Stomach smooth muscle (tissue), 2 donors: ENCODE data around the gene TEX50.
"Not testable (repeated sequence)": the region's sequence is repeated elsewhere in the genome, so short reads cannot be mapped to it uniquely, and the experiment has no call there.

Experiments used
- H3K27ac ChIP-seq: one replicate; pipeline ENCODE4 v1.7.0; 2013; ENCODE audit warnings: mild to moderate bottlenecking, low read length, inconsistent platforms
- H3K27me3 ChIP-seq, 2 donors: one replicate each; pipeline ENCODE4 v1.7.0; 2013; ENCODE audit warnings: low read length in 2 of 2; ENCODE audit not compliant: insufficient read depth in 2 of 2, control insufficient read depth in 1 of 2
- H3K36me3 ChIP-seq, 2 donors: one replicate each; pipeline ENCODE4 v1.7.0; 2013; ENCODE audit warnings: low read length in 2 of 2; ENCODE audit not compliant: control insufficient read depth in 2 of 2, insufficient read depth in 2 of 2
- H3K4me1 ChIP-seq: one replicate; pipeline ENCODE4 v1.7.0; 2013; ENCODE audit warnings: low read length; ENCODE audit not compliant: control insufficient read depth, insufficient read depth
- H3K4me3 ChIP-seq, 2 donors: one replicate each; pipeline ENCODE4 v1.7.0; 2013; ENCODE audit warnings: low read length in 2 of 2
- H3K9ac ChIP-seq, 2 donors: one replicate each; pipeline ENCODE4 v1.7.0; 2013; ENCODE audit warnings: low read length in 2 of 2, mild to moderate bottlenecking in 1 of 2
- H3K9me3 ChIP-seq, 2 donors: one replicate each; pipeline ENCODE4 v1.7.0; 2013; ENCODE audit warnings: low read length in 2 of 2; ENCODE audit not compliant: control insufficient read depth in 2 of 2
- donor health status: healthy.
- donor health status: Pancreatic carcinoma.

The TEX50 gene

GRCh38 chr1:173637236-173638042, 2.3 kb downstream of the TEX50 start:
- not testable (repeated sequence) for H3K9me3 ChIP-seq, H3K4me3 ChIP-seq, H3K27ac ChIP-seq, H3K36me3 ChIP-seq, H3K9ac ChIP-seq, H3K27me3 ChIP-seq, H3K4me1 ChIP-seq

- H3K4me3 ChIP-seq: no peak overlapping the region
- H3K4me1 ChIP-seq: no peaks in the 10 kb centered on the region
- H3K9ac ChIP-seq: no peak overlapping the region
- H3K9me3 ChIP-seq: peaks cover 3 to 5% of the 10 kb centered on the region in 2 donors
- H3K36me3 ChIP-seq: no peaks in the 10 kb centered on the region
- H3K27me3 ChIP-seq: no peaks in the 10 kb centered on the region
- H3K27ac ChIP-seq: no peak overlapping the region
These were observed 3.2 kb downstream of the TEX50 start for GRCh38 chr1:173638043-173639021.

- H3K9ac ChIP-seq: no peak overlapping the region
- no peaks in the 10 kb centered on the region for H3K27me3 ChIP-seq
- H3K36me3 ChIP-seq: no peaks in the 10 kb centered on the region
- H3K9me3 ChIP-seq: peaks cover 3 to 5% of the 10 kb centered on the region in 2 donors
- no peak overlapping the region for H3K27ac ChIP-seq
- H3K4me1 ChIP-seq: no peaks in the 10 kb centered on the region
- H3K4me3 ChIP-seq: no peak overlapping the region
These were observed 4.0 kb downstream of the TEX50 start for GRCh38 chr1:173639102-173639501.

GRCh38 chr1:173642450-173643139, 7.5 kb downstream of the TEX50 start:
- H3K4me3 ChIP-seq, H3K27me3 ChIP-seq, H3K36me3 ChIP-seq, H3K4me1 ChIP-seq, H3K9ac ChIP-seq, H3K9me3 ChIP-seq, H3K27ac ChIP-seq: not testable (repeated sequence)

- no peaks in the 10 kb centered on the region for H3K27me3 ChIP-seq
- no peaks in the 10 kb centered on the region for H3K4me1 ChIP-seq
- H3K9me3 ChIP-seq: no peaks in the 10 kb centered on the region
These were observed 11.5 kb downstream of the TEX50 start for GRCh38 chr1:173646656-173647055.

GRCh38 chr1:173648880-173649605, 13.9 kb downstream of the TEX50 start:
- Histone ChIP-seq H3K4me3 (no peak overlapping the region), H3K27me3 (no peaks in the 10 kb centered on the region), H3K4me1 (no peaks in the 10 kb centered on the region), H3K36me3 (no peaks in the 10 kb centered on the region), H3K9me3 (no peaks in the 10 kb centered on the region), H3K9ac (no peak overlapping the region), H3K27ac (no peak overlapping the region)

More at GRCh38 chr1:173646656-173647055, 11.5 kb downstream of the TEX50 start:
- H3K36me3 ChIP-seq: no peaks in the 10 kb centered on the region
- no peak overlapping the region for H3K27ac ChIP-seq
- no peak overlapping the region for H3K4me3 ChIP-seq
- H3K9ac ChIP-seq: no peak overlapping the region

- H3K4me1 ChIP-seq: no peaks in the 10 kb centered on the region
- no peak overlapping the region for H3K9ac ChIP-seq
- H3K9me3 ChIP-seq: no peaks in the 10 kb centered on the region
- no peak overlapping the region for H3K4me3 ChIP-seq
- H3K27me3 ChIP-seq: no peaks in the 10 kb centered on the region
- H3K36me3 ChIP-seq: no peaks in the 10 kb centered on the region
- no peak overlapping the region for H3K27ac ChIP-seq
These were observed 25.2 kb downstream of the TEX50 start for GRCh38 chr1:173660306-173660705.

GRCh38 chr1:173661271-173661670, 26.1 kb downstream of the TEX50 start:
- Histone ChIP-seq H3K36me3 (no peaks in the 10 kb centered on the region), H3K4me1 (no peaks in the 10 kb centered on the region), H3K9ac (no peak overlapping the region), H3K27ac (no peak overlapping the region), H3K4me3 (no peak overlapping the region), H3K27me3 (no peaks in the 10 kb centered on the region), H3K9me3 (no peaks in the 10 kb centered on the region)

GRCh38 chr1:173661763-173662162, 26.6 kb downstream of the TEX50 start:
- no peak overlapping the region for H3K9ac ChIP-seq
- H3K27me3 ChIP-seq: no peaks in the 10 kb centered on the region
- H3K4me3 ChIP-seq: no peak overlapping the region
- H3K4me1 ChIP-seq: no peaks in the 10 kb centered on the region
- H3K36me3 ChIP-seq: no peaks in the 10 kb centered on the region
- no peak overlapping the region for H3K27ac ChIP-seq
- no peaks in the 10 kb centered on the region for H3K9me3 ChIP-seq

GRCh38 chr1:173663159-173663558, 28.0 kb downstream of the TEX50 start:
- no peaks in the 10 kb centered on the region for H3K27me3 ChIP-seq
- no peak overlapping the region for H3K4me3 ChIP-seq
- H3K27ac ChIP-seq: no peak overlapping the region
- H3K4me1 ChIP-seq: no peaks in the 10 kb centered on the region
- no peak overlapping the region for H3K9ac ChIP-seq
- no peaks in the 10 kb centered on the region for H3K36me3 ChIP-seq
- H3K9me3 ChIP-seq: no peaks in the 10 kb centered on the region
